ENCODE data around the gene DEPDC7. TPM values are rescaled to one million over a fixed set of nuclear protein-coding genes. Genes with fewer than 3 reads are reported as not detected.

Gene DEPDC7
- total RNA-seq, 1 experiment from 2014 or later = 4.4 TPM

DNA sequence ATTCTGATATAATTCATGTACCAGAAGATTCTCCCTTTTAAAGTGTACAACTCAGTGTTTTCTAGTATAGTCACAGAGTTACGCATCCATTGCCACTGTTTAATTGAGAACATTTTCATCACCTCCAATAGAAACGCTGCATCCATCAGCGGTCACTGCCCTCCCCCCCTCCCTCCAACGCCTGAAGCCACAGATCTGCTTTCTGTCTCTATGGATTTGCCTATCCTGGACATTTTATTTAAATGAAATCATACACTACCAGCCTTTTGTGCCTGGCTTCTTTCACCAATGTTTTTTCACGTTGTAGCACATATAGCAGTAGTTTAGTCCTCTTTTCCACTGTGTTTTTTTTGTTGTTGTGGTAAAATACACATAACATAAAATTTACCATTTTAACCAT, 46.5 kb downstream of the DEPDC7 start:
- H3K36me3 Mint-ChIP-seq (ENCODE audit: insufficient read depth in 1 of 3, low read depth in 3 of 3) = peaks cover 21 to 63% (median 58%) of the 10 kb centered on the region in 3 experiments; a peak in 6 of 7 replicates
- no peak overlapping the region for H3K4ac ChIP-seq (ENCODE audit: low read depth, low read length)
- H4K91ac ChIP-seq (ENCODE audit: insufficient read length, low read depth, low read length) = no peak overlapping the region
- TF ChIP-seq CTCF (conservative IDR thresholded peaks at IDR 0.05) = no peak
- H2BK20ac ChIP-seq (ENCODE audit: low read depth, low read length, poor library complexity, severe bottlenecking) = no peak overlapping the region
- H3K23ac ChIP-seq (ENCODE audit: insufficient read length, low read depth, low read length) = no peak overlapping the region
- no peak overlapping the region for H3K4me3 Mint-ChIP-seq
- no peaks in the 10 kb centered on the region; the same call in 1 of the 2 replicates for H3K4me1 ChIP-seq (ENCODE audit: insufficient read depth, low read length)
- no peak overlapping the region for H3K27ac ChIP-seq (ENCODE audit: insufficient read length, low read depth, low read length)
- H3K27me3 ChIP-seq (ENCODE audit: insufficient read depth, low read length) = no peaks in the 10 kb centered on the region
- no peaks in the 10 kb centered on the region for H3K27me3 Mint-ChIP-seq (ENCODE audit: low read depth)
- no peak overlapping the region for H3K14ac ChIP-seq (ENCODE audit: insufficient read depth, low read length)
- no peak overlapping the region for H3K4me2 ChIP-seq (ENCODE audit: insufficient read depth, insufficient read length, low read length)
- no peak overlapping the region for H4K8ac ChIP-seq (replicated peaks; ENCODE audit: insufficient read length, low read depth, low read length)
- H2BK15ac ChIP-seq (ENCODE audit: low read depth, low read length) = no peak overlapping the region
- no peaks in the 10 kb centered on the region for H3K9me3 Mint-ChIP-seq
- H3K27ac Mint-ChIP-seq = no peak overlapping the region
- H3K9me3 ChIP-seq (ENCODE audit: control insufficient read depth, low read depth, low read length) = no peaks in the 10 kb centered on the region
- H3K56ac ChIP-seq (ENCODE audit: insufficient read length, low read depth, low read length) = no peak overlapping the region
- no peak overlapping the region for H3K9ac ChIP-seq (ENCODE audit: extremely low read depth, insufficient read length, low read length)
- no peak overlapping the region for H2BK5ac ChIP-seq (ENCODE audit: insufficient read length, low read length)
- no peak overlapping the region for H4K5ac ChIP-seq (ENCODE audit: insufficient read length, low read depth, low read length)
- H3T11ph ChIP-seq (ENCODE audit: low read length) = no peak overlapping the region
- no peak overlapping the region for H2BK12ac ChIP-seq (ENCODE audit: insufficient read length, low read depth, low read length)
- no peak for DNase-seq
- no CpG with 5 or more reads among the region's 5 CpGs for WGBS (ENCODE audit: extremely low coverage, insufficient read length, low lambda C conversion rate)
- peaks cover 20 to 31% of the 10 kb centered on the region in 2 experiments for H3K4me1 Mint-ChIP-seq
- no peaks in the 10 kb centered on the region for H3K79me1 ChIP-seq (ENCODE audit: insufficient read depth, low read depth, low read length, poor library complexity, severe bottlenecking)
- no peaks in the 10 kb centered on the region for H4K20me1 ChIP-seq (ENCODE audit: control insufficient read depth, insufficient read depth, insufficient read length)
- H2BK120ac ChIP-seq (ENCODE audit: low read depth, low read length, poor library complexity, severe bottlenecking) = no peak overlapping the region
- H3K18ac ChIP-seq (ENCODE audit: insufficient read length, low read depth, low read length) = no peak overlapping the region
- H2AK5ac ChIP-seq (ENCODE audit: insufficient read length, low read length) = no peak overlapping the region
- H3K23me2 ChIP-seq (ENCODE audit: insufficient read length, low read depth, low read length, poor library complexity, severe bottlenecking) = no peaks in the 10 kb centered on the region
- H2AFZ ChIP-seq (ENCODE audit: low read length) = no peak overlapping the region
- no peaks in the 10 kb centered on the region for H3K79me2 ChIP-seq (ENCODE audit: insufficient read depth, low read length)

Measured in H9 (cell line).